OCI-LY7 (cell line): Measurements from ENCODE around the gene IL22RA2.

Source experiments
- CTCF ChIP-seq: fragments of 200-600 bp; sonication (generic); conservative IDR thresholded peaks from 2 replicates; pipeline ENCODE4 v1.5.1; 2014; ENCODE audit warnings: mild to moderate bottlenecking, antibody characterized with exemption, low read length, moderate library complexity, mixed read lengths
- EZH2phosphoT487 ChIP-seq: fragments of 200-600 bp; sonication (generic); IDR thresholded peaks from 2 replicates; pipeline ENCODE4 v1.6.1; 2018; ENCODE audit warnings: low read depth, borderline replicate concordance, mild to moderate bottlenecking, mixed run types, antibody characterized with exemption, low read length, moderate library complexity, mixed read lengths

GRCh38 chr6:137145421-137145820 is 28.0 kb downstream of the IL22RA2 start:
- TF ChIP-seq CTCF (no peak), EZH2phosphoT487 (no peak)
